COR-L47 (cell line): ENCODE data around the gene GABARAP.

ENCODE experiments used
- DNase-seq: peaks from one replicate; lab custom pipeline; 2025; lab: John Stamatoyannopoulos, UW

GABARAP gene

GRCh38 chr17:7207120-7208001 lies 34.9 kb downstream of the GABARAP start:
- DNase-seq: no peak

- DNase-seq: no peak
These were observed 36.7 kb downstream of the GABARAP start for GRCh38 chr17:7205561-7205960.

- DNase-seq: peak; percentile 88
These were observed 37.3 kb downstream of the GABARAP start for GRCh38 chr17:7204828-7205461.

GRCh38 chr17:7204336-7204735 lies 37.9 kb downstream of the GABARAP start:
- no peak for DNase-seq

- no peak for DNase-seq
These were observed 38.9 kb downstream of the GABARAP start for GRCh38 chr17:7203391-7203790.

- DNase-seq: no peak
These were observed 45.4 kb downstream of the GABARAP start for GRCh38 chr17:7196651-7197401.

GRCh38 chr17:7195971-7196370 lies 46.3 kb downstream of the GABARAP start:
- no peak for DNase-seq

GRCh38 chr17:7192271-7192937 lies 49.8 kb downstream of the GABARAP start:
- DNase-seq: no peak

GRCh38 chr17:7191571-7192270 lies 50.5 kb downstream of the GABARAP start:
- no peak for DNase-seq

- DNase-seq: no peak
These were observed 51.2 kb downstream of the GABARAP start for GRCh38 chr17:7191069-7191468.

- no peak for DNase-seq
These were observed 51.9 kb downstream of the GABARAP start for GRCh38 chr17:7190276-7190917.
